HepG2 (cell line): ENCODE results near the gene OR51G1. TPM values are rescaled to one million over a fixed set of nuclear protein-coding genes. Genes with fewer than 3 reads are reported as not detected.
"Not testable (repeated sequence)": the region's sequence is repeated elsewhere in the genome, so short reads cannot be mapped to it uniquely, and the experiment has no call there.

Source experiments
- ATAC-seq: fragments of 200-7000 bp; cut with Tn5 transposase; 3 replicates; pipeline ENCODE4 v1.9.1; 2020; ENCODE audit warnings: mild to moderate bottlenecking, moderate library complexity
- BruUV-seq: library from RNA; stranded (reverse); fragments of 400-500 nt; replicated peaks from 2 replicates; lab custom pipeline; 2021; lab: Mats Ljungman, UMichigan
- CTCF ChIA-PET: fragments of 300-600 bp; formaldehyde crosslinking; extraction: SDS; loops from one replicate; lab custom pipeline; 2021; ENCODE audit warnings: low total read pairs, inconsistent platforms, low intra/inter-chr PET ratio; lab: Yijun Ruan, JAX
- POLR2A ChIA-PET: fragments of 350-600 bp; sonication (Branson Sonifier 250); formaldehyde crosslinking; loops from one replicate; lab custom pipeline; 2020; ENCODE audit warnings: antibody characterized with exemption, inconsistent platforms; lab: Yijun Ruan, JAX
- DNase-seq: peaks from one replicate; pipeline ENCODE4 v3.0.0-alpha.2; 2015; ENCODE audit warnings: low spot score
- FAIRE-seq: peaks from 3 replicates; lab custom pipeline; 2011; peaks lifted over from hg19 to GRCh38; lab: Jason Lieb, UNC
- H2AFZ ChIP-seq: one replicate; pipeline ENCODE4 v1.6.1; 2011; ENCODE audit warnings: low read length, inconsistent platforms
- H3K27ac ChIP-seq: fragments of 300-600 bp; 3 replicates; pipeline ENCODE4 v1.8.0; 2011; ENCODE audit warnings: mixed run types, mild to moderate bottlenecking, mixed read lengths, low read length, inconsistent platforms; ENCODE audit not compliant: insufficient read depth; ENCODE audit errors: extremely low read length
- H3K27me3 ChIP-seq, 2 experiments: fragments of 200-600 bp in 1 of 2; 2 replicates in 1 of 2; 3 replicates in 1 of 2; pipeline versions ENCODE4 v1.6.0 to v1.8.0; 2011; ENCODE audit warnings: low read length in 2 of 2, mild to moderate bottlenecking in 2 of 2, moderate library complexity in 2 of 2, inconsistent platforms in 1 of 2; ENCODE audit not compliant: insufficient read depth in 2 of 2, control insufficient read depth in 1 of 2
- H3K36me3 ChIP-seq, 2 experiments: fragments of 200-600 bp in 1 of 2; replicated peaks in 1 of 2; 2 replicates in 1 of 2; 3 replicates in 1 of 2; pipeline versions ENCODE4 v1.5.1 to v1.8.0; 2011; ENCODE audit warnings: low read length in 2 of 2, inconsistent platforms in 1 of 2; ENCODE audit not compliant: insufficient read depth in 2 of 2, control insufficient read depth in 1 of 2
- H3K4me1 ChIP-seq: 2 replicates; pipeline ENCODE4 v1.5.1; 2012; ENCODE audit warnings: low read length, inconsistent platforms; ENCODE audit not compliant: insufficient read depth
- H3K4me2 ChIP-seq: 2 replicates; pipeline ENCODE4 v1.6.0; 2011; ENCODE audit warnings: low read depth, low read length, inconsistent platforms
- H3K4me3 ChIP-seq, 3 experiments: fragments of 200-600 bp in 1 of 3; sonication (generic), shearing (Covaris generic) in 1 of 3; replicated peaks in 1 of 3; 2 replicates each; pipeline ENCODE4 v1.5.1; 2011 to 2016; ENCODE audit warnings: low read length in 3 of 3, inconsistent platforms in 2 of 3, low read depth in 2 of 3, mild to moderate bottlenecking in 2 of 3, control low read depth in 1 of 3, mixed read lengths in 1 of 3; ENCODE audit not compliant: insufficient read depth in 1 of 3
- H3K79me2 ChIP-seq: one replicate; pipeline ENCODE4 v1.6.1; 2011; ENCODE audit warnings: low read length, inconsistent platforms; ENCODE audit not compliant: insufficient read depth
- H3K9ac ChIP-seq: 2 replicates; pipeline ENCODE4 v1.6.0; 2011; ENCODE audit warnings: mild to moderate bottlenecking, low read depth, low read length, inconsistent platforms; ENCODE audit not compliant: insufficient read depth
- H3K9me3 ChIP-seq: 2 replicates; pipeline ENCODE4 v1.5.1; 2012; ENCODE audit warnings: mild to moderate bottlenecking, low read length
- H4K20me1 ChIP-seq: 2 replicates; pipeline ENCODE4 v1.6.0; 2011; ENCODE audit warnings: inconsistent platforms, mild to moderate bottlenecking, low read length, moderate library complexity; ENCODE audit not compliant: insufficient read depth
- CREB1 ChIP-seq, 2 experiments: fragments of 450-650 bp in 1 of 2; IDR thresholded peaks; 2 replicates each; pipeline ENCODE4 v1.6.1; 2016 to 2017; ENCODE audit warnings: control low read depth in 1 of 2, mild to moderate bottlenecking in 1 of 2, missing compliant biosample characterization in 1 of 2, missing genetic modification characterization in 1 of 2
- NFIB ChIP-seq: sonication (generic); formaldehyde crosslinking; IDR thresholded peaks from 2 replicates; pipeline ENCODE4 v1.9.0; 2021; ENCODE audit warnings: missing genetic modification reagents, mild to moderate bottlenecking, borderline replicate concordance
- SNAPC5 ChIP-seq: sonication (generic); formaldehyde crosslinking; IDR thresholded peaks from 2 replicates; pipeline ENCODE4 v1.8.1; 2023; ENCODE audit warnings: mild to moderate bottlenecking, missing genetic modification reagents, borderline replicate concordance
- TBP ChIP-seq: sonication (generic); formaldehyde crosslinking; IDR thresholded peaks from 2 replicates; pipeline ENCODE4 v1.5.0; 2020; ENCODE audit warnings: missing genetic modification reagents
- TCF12 ChIP-seq, 2 experiments: fragments of 450-650 bp in 1 of 2; sonication (generic) in 1 of 2; formaldehyde crosslinking in 1 of 2; IDR thresholded peaks; 2 replicates each; pipeline versions ENCODE4 v1.6.1 to v1.8.0; 2017 to 2022; ENCODE audit warnings: antibody characterized with exemption in 1 of 2, mild to moderate bottlenecking in 1 of 2, missing genetic modification reagents in 1 of 2, moderate library complexity in 1 of 2
- ZNF124 ChIP-seq: sonication (generic); formaldehyde crosslinking; IDR thresholded peaks from 2 replicates; pipeline ENCODE4 v1.4.0; 2020; ENCODE audit warnings: missing genetic modification reagents
- ZNF781 ChIP-seq: sonication (generic); formaldehyde crosslinking; IDR thresholded peaks from 2 replicates; pipeline ENCODE4 v1.5.1; 2020; ENCODE audit warnings: borderline replicate concordance, mild to moderate bottlenecking, missing genetic modification reagents; ENCODE audit errors: not compliant biosample characterization
- WGBS: methylation state at CpG from one replicate; pipeline ENCODE4 v1.1.6; 2017; ENCODE audit warnings: low lambda C conversion rate; 5-methylcytosine and 5-hydroxymethylcytosine counted together
- in situ Hi-C: cut with HindIII; loops from 2 replicates; pipeline ENCODE4 v1.10.0; 2017; ENCODE audit warnings: low pct_unique_long_range_greater_than_20kb; ENCODE audit not compliant: extremely low pct_ligation_motif_present
- intact Hi-C: fragments of 100-400 bp; cut with micrococcal nuclease; formaldehyde crosslinking; loops from one replicate; pipeline ENCODE4 v1.10.0; 2022; ENCODE audit not compliant: unreplicated experiment
- polyA plus RNA-seq, 8 experiments: library from polyadenylated mRNA; depleted of rRNA in 3 of 8; stranded (reverse) in 7 of 8; unstranded in 1 of 8; fragments of >200 nt; fragmentation: Illumina TruSeq in 4 of 8; extraction: Trizol in 4 of 8; gene quantifications; 2 replicates each; pipeline versions ENCODE4 v1.2.1 to v1.2.3, GENCODE V29; 2011 to 2016; ENCODE audit warnings: low read depth in 4 of 8, missing spikeins in 1 of 8, mixed read lengths in 1 of 8; ENCODE audit not compliant: insufficient read depth in 1 of 8
- total RNA-seq, 5 experiments: library from RNA; depleted of rRNA; stranded (reverse); fragments of >200 nt; fragmentation: Illumina TruSeq; extraction: Trizol; gene quantifications; 2 replicates each; pipeline ENCODE4 v1.2.3, GENCODE V29; 2016; ENCODE audit warnings: low read depth in 1 of 5
- TF ChIP-seq, protein P1 (sequence below): sonication (generic); formaldehyde crosslinking; IDR thresholded peaks from 2 replicates; pipeline ENCODE4 v1.9.0; 2022; ENCODE audit warnings: low read depth, missing genetic modification reagents

The OR51G1 gene
- total and polyA plus RNA-seq, 2 of the 13 experiments (the other 11 are each of a cell fraction or from before 2014, with no cell fraction given) = not detected

DNA sequence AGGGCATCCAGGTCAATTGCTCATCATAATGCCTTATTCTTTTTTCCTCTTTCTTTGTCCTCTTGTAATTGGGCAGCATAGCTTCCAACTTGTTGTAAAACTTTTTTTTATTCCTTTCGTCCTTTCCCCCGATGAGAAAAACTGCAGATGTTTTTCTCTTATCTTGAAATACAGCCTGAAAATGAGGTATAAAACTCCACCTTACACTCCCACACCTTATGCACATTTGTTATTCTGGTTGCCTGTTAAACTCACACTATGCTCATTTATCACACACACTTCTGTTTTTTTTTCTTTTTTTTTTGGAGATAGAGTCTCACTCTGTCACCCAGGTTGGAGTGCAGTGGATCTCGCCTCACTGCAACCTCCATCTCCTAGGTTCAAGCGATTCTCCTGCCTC, 33.3 kb upstream of the OR51G1 start (continued):
- TF ChIP-seq, protein P1, sequence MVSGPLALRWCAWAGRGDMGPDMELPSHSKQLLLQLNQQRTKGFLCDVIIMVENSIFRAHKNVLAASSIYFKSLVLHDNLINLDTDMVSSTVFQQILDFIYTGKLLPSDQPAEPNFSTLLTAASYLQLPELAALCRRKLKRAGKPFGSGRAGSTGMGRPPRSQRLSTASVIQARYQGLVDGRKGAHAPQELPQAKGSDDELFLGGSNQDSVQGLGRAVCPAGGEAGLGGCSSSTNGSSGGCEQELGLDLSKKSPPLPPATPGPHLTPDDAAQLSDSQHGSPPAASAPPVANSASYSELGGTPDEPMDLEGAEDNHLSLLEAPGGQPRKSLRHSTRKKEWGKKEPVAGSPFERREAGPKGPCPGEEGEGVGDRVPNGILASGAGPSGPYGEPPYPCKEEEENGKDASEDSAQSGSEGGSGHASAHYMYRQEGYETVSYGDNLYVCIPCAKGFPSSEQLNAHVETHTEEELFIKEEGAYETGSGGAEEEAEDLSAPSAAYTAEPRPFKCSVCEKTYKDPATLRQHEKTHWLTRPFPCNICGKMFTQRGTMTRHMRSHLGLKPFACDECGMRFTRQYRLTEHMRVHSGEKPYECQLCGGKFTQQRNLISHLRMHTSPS (CRISPR knock-in tag) = no peak

DNA sequence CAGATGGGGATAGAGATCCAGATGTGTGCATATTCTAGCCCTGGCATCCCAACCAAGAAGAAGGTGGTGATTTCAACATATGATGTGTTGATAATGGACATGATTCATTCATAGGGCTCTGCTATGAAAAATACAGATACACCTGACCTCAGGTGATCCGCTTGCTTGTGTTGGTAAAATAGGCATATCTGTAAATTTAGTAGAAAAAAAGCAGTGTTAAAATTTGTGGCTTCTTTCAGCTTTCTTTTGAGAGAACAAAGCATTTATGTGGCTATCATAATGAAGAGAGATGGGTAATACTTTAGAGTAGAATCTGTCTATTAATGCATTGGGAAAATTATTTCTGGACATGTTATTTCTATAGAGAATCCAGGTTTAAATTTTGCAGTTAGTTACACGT, 31.5 kb upstream of the OR51G1 start, which contains the start of gene OR51A2:
TSS of gene OR51A2 (minus strand) at position 101 of the 400 bp plus-strand sequence. CDS start at position 101, 0 bp downstream.
- in situ Hi-C loops, H3K36me3 ChIP-seq, H3K4me1 ChIP-seq, POLR2A ChIA-PET, H4K20me1 ChIP-seq, BruUV-seq, H3K79me2 ChIP-seq, H3K4me3 ChIP-seq, FAIRE-seq, H3K4me2 ChIP-seq, H2AFZ ChIP-seq, DNase-seq, ATAC-seq, H3K9me3 ChIP-seq, intact Hi-C loops, H3K27me3 ChIP-seq, H3K9ac ChIP-seq, H3K27ac ChIP-seq, CTCF ChIA-PET: not testable (repeated sequence)
- WGBS = 3% methylated on average over 2 of the region's 2 CpGs

- Histone ChIP-seq H3K79me2 (no peaks in the 10 kb centered on the region), H4K20me1 (no peaks in the 10 kb centered on the region), H3K36me3 (no peaks in the 10 kb centered on the region), H3K4me1 (no peaks in the 10 kb centered on the region), H3K9ac (no peak within 1 kb of the TSS), H3K4me3 (no peak within 1 kb of the TSS), H3K4me2 (no peak within 1 kb of the TSS), H3K9me3 (no peaks in the 10 kb centered on the region), H2AFZ (no peak within 1 kb of the TSS), H3K27me3 (no peaks in the 10 kb centered on the region), H3K27ac (no peak within 1 kb of the TSS)
- no TSS peak for BruUV-seq
- ChIA-PET POLR2A (no interaction called here), CTCF (no interaction called here)
- FAIRE-seq = no peak
- no peak for ATAC-seq
- intact Hi-C loops (no loop called here), in situ Hi-C loops (no loop called here)
- no peak for TF ChIP-seq NFIB (CRISPR knock-in tag)
- no peak for TF ChIP-seq ZNF124 (CRISPR knock-in tag)
- TF ChIP-seq TBP = no peak
- TF ChIP-seq ZNF781 (CRISPR knock-in tag) = no peak
- TF ChIP-seq TCF12 (IDR thresholded peaks at IDR 0.05) = no peak
- no peak for TF ChIP-seq TCF12 (CRISPR knock-in tag; IDR thresholded peaks at IDR 0.05)
- no peak for TF ChIP-seq CREB1 (IDR thresholded peaks at IDR 0.05)
- no peak for TF ChIP-seq CREB1 (CRISPR knock-in tag; IDR thresholded peaks at IDR 0.05)
- no peak for TF ChIP-seq SNAPC5 (CRISPR knock-in tag)
- DNase-seq = no peak
Measured at GRCh38 chr11:4947505-4947904, 23.4 kb upstream of the OR51G1 start, which contains the start of gene OR51A4. Gene OR51A4, minus strand, starts transcription at chr11:4947605. Its CDS starts 505 bp downstream, at chr11:4947100.
